Activated CD8-positive, alpha-beta memory T cell treated with anti-CD3 and anti-CD28 coated beads, Interleukin-2, amount 10 ng/mL, durations not matched to agents 7 days and 5 days (primary cell): ENCODE measurements around the gene SEC63. TPM values are rescaled to one million over a fixed set of nuclear protein-coding genes. Genes with fewer than 3 reads are reported as not detected.

Experiments
- ATAC-seq: fragments of 150-1000 bp; cut with Tn5 transposase; one replicate; pipeline ENCODE4 v1.10.0; 2021; ENCODE audit warnings: moderate library complexity
- CTCF ChIA-PET: fragments of 350-600 bp; sonication (Branson Sonifier 250); formaldehyde crosslinking; loops from one replicate; lab custom pipeline; 2021; ENCODE audit warnings: antibody characterized with exemption; lab: Charles Lee
- DNase-seq: peaks from one replicate; pipeline ENCODE4 v3.0.0-alpha.2; 2020
- H3K27ac Mint-ChIP-seq: one replicate; pipeline ENCODE4 v1.8.0; 2021; ENCODE audit warnings: mild to moderate bottlenecking, mixed read lengths
- H3K27me3 Mint-ChIP-seq: one replicate; pipeline ENCODE4 v1.8.0; 2021; ENCODE audit warnings: mixed read lengths
- H3K36me3 Mint-ChIP-seq: one replicate; pipeline ENCODE4 v1.8.0; 2021; ENCODE audit warnings: mild to moderate bottlenecking, mixed read lengths
- H3K4me1 Mint-ChIP-seq: one replicate; pipeline ENCODE4 v1.8.0; 2021; ENCODE audit warnings: mixed read lengths
- H3K4me3 Mint-ChIP-seq: one replicate; pipeline ENCODE4 v1.8.0; 2021; ENCODE audit warnings: mild to moderate bottlenecking, moderate library complexity, mixed read lengths
- H3K9me3 Mint-ChIP-seq: one replicate; pipeline ENCODE4 v1.8.0; 2022; ENCODE audit warnings: low read depth, mixed read lengths
- total RNA-seq, 2 experiments: library from RNA; stranded (reverse); gene quantifications; one replicate each; pipeline ENCODE4 v1.2.3, GENCODE V29; 2021

The SEC63 gene
- total RNA-seq, 2 experiments from 2014 or later: 55.6 to 79.8 TPM

GRCh38 chr6:107827541-107827940 lies 130.5 kb downstream of the SEC63 start:
- Mint-ChIP-seq H3K4me1 (peaks cover 35% of the 10 kb centered on the region), H3K27ac (no peak overlapping the region), H3K27me3 (no peaks in the 10 kb centered on the region), H3K36me3 (peaks cover 6% of the 10 kb centered on the region), H3K9me3 (no peaks in the 10 kb centered on the region), H3K4me3 (no peak overlapping the region)
- DNase-seq (peak; percentile 72), ATAC-seq (no peak)
- CTCF ChIA-PET: interaction anchor here (1.2 to 10.1 kb wide), 4 partner anchors 10 to 98 kb away, joined by 5 to 91 read pairs (median 7); no protein-coding TSS in a partner anchor

- Mint-ChIP-seq H3K4me1 (peaks cover 72% of the 10 kb centered on the region), H3K9me3 (no peaks in the 10 kb centered on the region), H3K27ac (peak overlapping the region; percentile 98), H3K4me3 (peak overlapping the region; percentile 84), H3K36me3 (peaks cover 20% of the 10 kb centered on the region), H3K27me3 (no peaks in the 10 kb centered on the region)
- peak; percentile 38 for ATAC-seq
- DNase-seq: peak; percentile 76
- CTCF ChIA-PET: interaction anchor here (1.9 to 8.0 kb wide), 6 partner anchors 10 to 96 kb away, joined by 7 to 72 read pairs (median 12); no protein-coding TSS in a partner anchor
Measured at GRCh38 chr6:107823047-107823557, 134.9 kb downstream of the SEC63 start.

GRCh38 chr6:107822176-107823046 lies 135.6 kb downstream of the SEC63 start:
- H3K4me3 Mint-ChIP-seq: peak overlapping the region; percentile 84
- H3K36me3 Mint-ChIP-seq: peaks cover 23% of the 10 kb centered on the region
- H3K9me3 Mint-ChIP-seq: no peaks in the 10 kb centered on the region
- peak; percentile 15 for ATAC-seq
- peak overlapping the region; percentile 98 for H3K27ac Mint-ChIP-seq
- peak; percentile 82 for DNase-seq
- H3K4me1 Mint-ChIP-seq: peaks cover 71% of the 10 kb centered on the region
- CTCF ChIA-PET: interaction anchor here (1.3 to 8.0 kb wide), 7 partner anchors 10 to 96 kb away, joined by 6 to 72 read pairs (median 9); no protein-coding TSS in a partner anchor
- no peaks in the 10 kb centered on the region for H3K27me3 Mint-ChIP-seq

- DNase-seq (peak; percentile 41), ATAC-seq (no peak)
- H3K27me3 Mint-ChIP-seq: no peaks in the 10 kb centered on the region
- H3K4me1 Mint-ChIP-seq: peaks cover 73% of the 10 kb centered on the region
- peak overlapping the region; percentile 98 for H3K27ac Mint-ChIP-seq
- no peaks in the 10 kb centered on the region for H3K9me3 Mint-ChIP-seq
- CTCF ChIA-PET: interaction anchor here (0.8 to 8.0 kb wide), 7 partner anchors 22 to 146 kb away, joined by 3 to 72 read pairs (median 6); no protein-coding TSS in a partner anchor
- H3K4me3 Mint-ChIP-seq: peak overlapping the region; percentile 84
- peaks cover 23% of the 10 kb centered on the region for H3K36me3 Mint-ChIP-seq
Measured at GRCh38 chr6:107821591-107821990, 136.4 kb downstream of the SEC63 start.

- H3K36me3 Mint-ChIP-seq: peaks cover 23% of the 10 kb centered on the region
- H3K27ac Mint-ChIP-seq: peak overlapping the region; percentile 98
- peak overlapping the region; percentile 84 for H3K4me3 Mint-ChIP-seq
- H3K27me3 Mint-ChIP-seq: no peaks in the 10 kb centered on the region
- H3K9me3 Mint-ChIP-seq: no peaks in the 10 kb centered on the region
- ATAC-seq: peak; percentile 2
- CTCF ChIA-PET: interaction anchor here (0.8 to 8.0 kb wide), 11 partner anchors 16 to 145 kb away, joined by 3 to 72 read pairs (median 4); no protein-coding TSS in a partner anchor
- peak; percentile 66 for DNase-seq
- H3K4me1 Mint-ChIP-seq: peaks cover 76% of the 10 kb centered on the region
Measured at GRCh38 chr6:107820338-107821261, 137.4 kb downstream of the SEC63 start.

GRCh38 chr6:107819964-107820337 lies 138.1 kb downstream of the SEC63 start:
- DNase-seq (peak; percentile 75), ATAC-seq (peak; percentile 29)
- CTCF ChIA-PET: interaction anchor here (0.7 to 8.0 kb wide), 8 partner anchors 16 to 107 kb away, joined by 3 to 72 read pairs (median 4); no protein-coding TSS in a partner anchor
- Mint-ChIP-seq H3K4me1 (peaks cover 71% of the 10 kb centered on the region), H3K27me3 (no peaks in the 10 kb centered on the region), H3K9me3 (no peaks in the 10 kb centered on the region), H3K4me3 (peak overlapping the region; percentile 84), H3K36me3 (peaks cover 23% of the 10 kb centered on the region), H3K27ac (peak overlapping the region; percentile 98)

- Mint-ChIP-seq H3K36me3 (peaks cover 23% of the 10 kb centered on the region), H3K4me3 (peak overlapping the region; percentile 84), H3K4me1 (peaks cover 64% of the 10 kb centered on the region), H3K9me3 (no peaks in the 10 kb centered on the region), H3K27ac (peak overlapping the region; percentile 98), H3K27me3 (no peaks in the 10 kb centered on the region)
- CTCF ChIA-PET: interaction anchor here (0.7 to 8.0 kb wide), 11 partner anchors 11 to 106 kb away, joined by 3 to 72 read pairs (median 3); no protein-coding TSS in a partner anchor
- ATAC-seq (no peak), DNase-seq (peak; percentile 56)
Measured at GRCh38 chr6:107819217-107819616, 138.8 kb downstream of the SEC63 start.

- no peak overlapping the region for H3K4me3 Mint-ChIP-seq
- DNase-seq: no peak
- H3K27me3 Mint-ChIP-seq: no peaks in the 10 kb centered on the region
- H3K27ac Mint-ChIP-seq: peak overlapping the region; percentile 30
- H3K9me3 Mint-ChIP-seq: no peaks in the 10 kb centered on the region
- H3K4me1 Mint-ChIP-seq: peaks cover 61% of the 10 kb centered on the region
- CTCF ChIA-PET: interaction anchor here (0.6 to 8.0 kb wide), 7 partner anchors 9 to 99 kb away, joined by 3 to 72 read pairs (median 3); no protein-coding TSS in a partner anchor
- H3K36me3 Mint-ChIP-seq: peaks cover 25% of the 10 kb centered on the region
- ATAC-seq: no peak
Measured at GRCh38 chr6:107818272-107818671, 139.7 kb downstream of the SEC63 start.

- ATAC-seq (no peak), DNase-seq (no peak)
- CTCF ChIA-PET: interaction anchor here (0.6 to 8.0 kb wide), 8 partner anchors 9 to 98 kb away, joined by 3 to 72 read pairs (median 3); no protein-coding TSS in a partner anchor
- no peak overlapping the region for H3K4me3 Mint-ChIP-seq
- H3K27ac Mint-ChIP-seq: peak overlapping the region; percentile 30
- no peaks in the 10 kb centered on the region for H3K9me3 Mint-ChIP-seq
- peaks cover 21% of the 10 kb centered on the region for H3K36me3 Mint-ChIP-seq
- H3K27me3 Mint-ChIP-seq: no peaks in the 10 kb centered on the region
- peaks cover 57% of the 10 kb centered on the region for H3K4me1 Mint-ChIP-seq
Measured at GRCh38 chr6:107817784-107818183, 140.2 kb downstream of the SEC63 start.

Other genes with a start within 250 kb of the SEC63 start
- gene SCML4, start 133.9 kb downstream of the SEC63 start, total RNA-seq: 10 to 100 TPM; 15.1 to 26.7 TPM
- gene OSTM1, start 116.5 kb upstream of the SEC63 start, total RNA-seq: 10 to 100 TPM; 22.2 to 30.5 TPM
- gene NR2E1, start 207.8 kb upstream of the SEC63 start, total RNA-seq: not detected